Heart left ventricle (tissue), 13 donors: Measurements from ENCODE around the gene FBLN2.

ENCODE experiments used
- CTCF ChIP-seq, 12 donors: fragments of 200-600 bp; sonication (generic) in 4 of 12; IDR thresholded peaks; one replicate each; pipeline versions ENCODE4 v1.5.0 to v1.8.0; 2018 to 2022; ENCODE audit warnings: antibody characterized with exemption in 12 of 12, mild to moderate bottlenecking in 5 of 12
- POLR2A ChIP-seq, 2 donors: fragments of 450-650 bp; IDR thresholded peaks; one replicate each; pipeline ENCODE4 v1.6.1; 2017; ENCODE audit warnings: antibody characterized with exemption in 2 of 2, mild to moderate bottlenecking in 2 of 2, moderate library complexity in 2 of 2
- donor health status: ischemic (EF 13 %, LVEDD 7.1; RV severe dilation, severe dysfunction).
- donor health status: DM: no; HTN: yes; CAD: no.
- donor health status: DM: no; HTN: no; CAD: no.
- donor health status: ischemic (EF 25% LVEDD 6.9; RV normal size, moderate dysfunction).
- donor health status: ischemic (EF 25% LVEDD 5.7; RV mildly dilated, moderate dysfunction).
- donor health status: ischemic (EF 35%, LVEDD 5.7; RV mildly dilated, moderate dysfunction).
- donor health status: nonischemic (EF 11% LVEDD 7.7; RV severe dilation, severe dysfunction).
- donor health status: DM: yes; HTN: yes; CAD: no.
- donor health status: PGD.
- donor health status: ischemic (EF 29% LVEDD 5.4; RV normal size, mild dysfunction).
- donor health status: nonischemic (EF 23%, LVEDD 6.1; RV moderate dilation, normal function).

- TF ChIP-seq CTCF (IDR thresholded peaks at IDR 0.05) (no peak), POLR2A (IDR thresholded peaks at IDR 0.05) (no peak)
Observed at GRCh38 chr3:13550791-13551360, 2.0 kb downstream of the FBLN2 start.
